Myometrial cell (primary cell): ENCODE data around the gene MTX3. TPM values are rescaled to one million over a fixed set of nuclear protein-coding genes. Genes with fewer than 3 reads are reported as not detected.

Experiments
- total RNA-seq: library from RNA; depleted of rRNA; stranded (reverse); fragments of >200 nt; gene quantifications from 2 replicates; pipeline ENCODE4 v1.2.3, GENCODE V29; 2015

The MTX3 gene
- total RNA-seq: 7.8 and 8.1 TPM in 2 replicates

GRCh38 chr5:79990598-79991507 lies at the start of gene MTX3:
Gene MTX3, minus strand, starts transcription at chr5:79991262. Its CDS starts 24 bp downstream, at chr5:79991238.

GRCh38 chr5:80034962-80035821 lies 44.1 kb upstream of the MTX3 start, which contains the start of gene THBS4:
Gene THBS4, plus strand, starts transcription at chr5:80035348. Its CDS starts 190 bp downstream, at chr5:80035538.

Other genes with a start within 250 kb of the MTX3 start
- 0.18 TPM in 1 of 2 replicates, not detected in the other for gene THBS4, start 44.1 kb upstream of the MTX3 start, total RNA-seq